GM12864 (cell line): ENCODE data around the gene KRT77.
A peak's percentile ranks its signal among the peaks of the same experiment; 100 is the strongest.

Experiments used
- DNase-seq: peaks from one replicate; pipeline ENCODE4 v3.0.0-alpha.2; 2011; ENCODE audit warnings: low read depth
- H3K4me3 ChIP-seq: 2 replicates; pipeline ENCODE4 v1.5.1; 2011; ENCODE audit warnings: mild to moderate bottlenecking, low read depth, low read length, control low read depth
- TF ChIP-seq, protein P1 (sequence below): IDR thresholded peaks from 2 replicates; pipeline ENCODE4 v1.5.1; 2011; ENCODE audit warnings: low read depth, mild to moderate bottlenecking, moderate library complexity, low read length, control low read depth, inconsistent platforms; ENCODE audit errors: missing control alignments

The KRT77 gene

DNA sequence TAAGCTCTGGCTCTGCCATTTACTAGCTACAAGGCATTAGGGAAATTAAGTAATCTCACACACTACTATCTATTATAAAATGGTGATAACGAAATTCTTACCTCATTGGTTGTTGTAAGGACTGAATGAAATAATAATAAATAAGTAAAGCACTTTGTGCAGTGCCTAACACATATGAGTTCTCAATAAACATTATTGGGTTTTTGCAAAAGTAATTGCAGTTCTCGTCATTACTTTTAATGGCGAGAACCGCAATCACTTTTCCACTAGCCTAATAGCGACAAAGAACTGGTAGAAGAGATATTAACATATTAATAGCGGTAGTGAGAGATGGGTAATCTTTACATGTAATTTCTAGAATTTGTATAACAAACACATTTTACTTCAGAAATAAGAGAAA lies 9.2 kb downstream of the KRT77 start:
- H3K4me3 ChIP-seq, result no peak overlapping the region
- TF ChIP-seq, protein P1, sequence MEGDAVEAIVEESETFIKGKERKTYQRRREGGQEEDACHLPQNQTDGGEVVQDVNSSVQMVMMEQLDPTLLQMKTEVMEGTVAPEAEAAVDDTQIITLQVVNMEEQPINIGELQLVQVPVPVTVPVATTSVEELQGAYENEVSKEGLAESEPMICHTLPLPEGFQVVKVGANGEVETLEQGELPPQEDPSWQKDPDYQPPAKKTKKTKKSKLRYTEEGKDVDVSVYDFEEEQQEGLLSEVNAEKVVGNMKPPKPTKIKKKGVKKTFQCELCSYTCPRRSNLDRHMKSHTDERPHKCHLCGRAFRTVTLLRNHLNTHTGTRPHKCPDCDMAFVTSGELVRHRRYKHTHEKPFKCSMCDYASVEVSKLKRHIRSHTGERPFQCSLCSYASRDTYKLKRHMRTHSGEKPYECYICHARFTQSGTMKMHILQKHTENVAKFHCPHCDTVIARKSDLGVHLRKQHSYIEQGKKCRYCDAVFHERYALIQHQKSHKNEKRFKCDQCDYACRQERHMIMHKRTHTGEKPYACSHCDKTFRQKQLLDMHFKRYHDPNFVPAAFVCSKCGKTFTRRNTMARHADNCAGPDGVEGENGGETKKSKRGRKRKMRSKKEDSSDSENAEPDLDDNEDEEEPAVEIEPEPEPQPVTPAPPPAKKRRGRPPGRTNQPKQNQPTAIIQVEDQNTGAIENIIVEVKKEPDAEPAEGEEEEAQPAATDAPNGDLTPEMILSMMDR, result no peak
- DNase-seq, result no peak

DNA sequence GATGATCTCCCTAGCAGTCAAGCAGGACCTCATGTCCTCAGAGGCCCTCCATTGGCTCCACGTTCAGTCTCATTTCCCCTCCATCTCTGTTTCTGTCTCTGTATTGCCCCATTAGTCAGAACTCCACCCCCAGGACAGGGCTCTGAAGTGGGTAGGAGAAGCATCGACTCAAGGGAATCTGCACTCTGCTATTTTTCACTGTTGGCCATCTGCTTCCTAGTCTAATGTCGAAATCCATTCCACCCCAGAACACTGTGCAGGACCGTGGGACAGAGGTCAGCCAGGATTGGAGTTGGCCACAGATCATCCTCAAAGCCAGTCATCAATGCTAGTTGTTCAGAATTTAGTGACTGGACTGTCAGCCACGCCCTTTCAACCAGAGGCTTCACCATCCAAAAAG lies 10.1 kb downstream of the KRT77 start:
- no peak overlapping the region for H3K4me3 ChIP-seq
- no peak for DNase-seq
- TF ChIP-seq, protein P1, result no peak

- TF ChIP-seq, protein P1, result peak; percentile 16
- H3K4me3 ChIP-seq, result no peak overlapping the region
- no peak for DNase-seq
Measured at GRCh38 chr12:52692254-52692653, 11.1 kb downstream of the KRT77 start.

- no peak overlapping the region for H3K4me3 ChIP-seq
- TF ChIP-seq, protein P1, result no peak
- DNase-seq, result no peak
Measured at GRCh38 chr12:52691841-52692150, 11.5 kb downstream of the KRT77 start.

DNA sequence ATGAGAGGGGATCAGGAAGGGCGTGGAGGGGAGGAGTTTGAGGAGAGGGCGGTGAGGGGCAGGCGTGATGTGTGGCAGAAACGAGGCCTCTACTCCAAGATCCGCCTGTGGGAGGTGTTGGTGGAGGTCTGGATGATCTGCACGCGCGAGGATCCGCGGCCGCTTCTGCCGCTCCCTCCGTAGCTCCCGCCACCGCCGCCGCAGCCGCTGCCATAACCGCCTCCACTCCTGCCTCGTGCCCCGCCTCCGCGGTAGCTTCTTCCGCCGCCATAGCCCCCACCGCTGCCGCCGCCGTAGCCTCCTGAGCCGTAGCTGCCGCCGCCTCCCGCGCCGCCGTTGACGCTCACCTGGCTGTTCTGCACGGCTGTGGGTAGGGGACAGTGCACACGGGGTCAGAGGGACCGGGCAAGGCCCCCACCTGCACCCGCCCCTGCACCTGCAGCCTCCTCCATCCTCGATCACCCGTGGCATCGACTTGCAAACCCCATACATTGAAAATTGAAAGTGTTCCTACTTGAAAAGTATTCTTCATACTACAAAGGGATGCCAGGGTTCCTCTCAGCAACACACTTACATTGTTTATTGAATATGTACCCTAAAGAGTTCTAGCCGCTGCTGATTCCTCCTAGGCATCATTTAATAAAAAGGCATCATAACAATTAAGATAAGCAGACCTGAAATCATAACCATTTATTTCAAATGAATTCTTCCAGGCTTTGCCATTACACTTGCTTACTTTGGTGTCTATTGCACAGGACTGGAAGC lies 12.1 kb downstream of the KRT77 start:
- H3K4me3 ChIP-seq, result no peak overlapping the region
- TF ChIP-seq, protein P1, result no peak
- no peak for DNase-seq

GRCh38 chr12:52690351-52691075 lies 12.8 kb downstream of the KRT77 start:
- no peak overlapping the region for H3K4me3 ChIP-seq
- no peak for DNase-seq
- TF ChIP-seq, protein P1, result no peak
